B cell (primary cell): Measurements from ENCODE around the gene HNRNPH2.

ENCODE experiments used
- EZH2 ChIP-seq: IDR thresholded peaks from 2 replicates; pipeline ENCODE4 v1.6.1; 2012; ENCODE audit warnings: borderline replicate concordance, low read depth, mild to moderate bottlenecking, moderate library complexity, low read length; ENCODE audit not compliant: insufficient read depth, poor library complexity, severe bottlenecking
- TF ChIP-seq, protein P1 (sequence below): fragments of 200-600 bp; IDR thresholded peaks from one replicate; pipeline ENCODE4 v1.8.0; 2022; ENCODE audit warnings: antibody characterized with exemption, mild to moderate bottlenecking

DNA sequence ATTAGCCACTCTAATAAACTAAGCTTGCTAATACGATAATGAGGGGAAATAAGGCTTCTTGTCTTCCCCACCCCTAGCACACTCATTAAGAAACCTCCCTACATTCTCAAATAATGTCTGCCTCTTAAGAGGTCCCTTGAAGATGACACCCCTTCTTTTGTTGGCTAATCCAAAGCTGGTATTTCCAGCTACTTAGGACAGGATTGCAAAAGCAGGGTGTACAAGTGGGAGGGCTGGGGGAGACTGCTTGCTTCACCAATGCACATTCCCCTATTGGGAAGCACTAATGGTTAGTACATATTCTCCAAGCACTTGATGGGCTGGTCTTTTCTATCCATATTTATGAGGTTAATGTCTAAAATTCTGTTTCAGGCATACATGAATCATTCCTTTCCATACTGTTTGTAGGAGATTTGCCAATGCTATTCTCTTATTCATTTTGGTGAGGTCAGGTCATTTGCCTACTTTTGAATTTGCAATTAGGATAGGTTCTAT, 42.7 kb upstream of the HNRNPH2 start:
- TF ChIP-seq, protein P1, sequence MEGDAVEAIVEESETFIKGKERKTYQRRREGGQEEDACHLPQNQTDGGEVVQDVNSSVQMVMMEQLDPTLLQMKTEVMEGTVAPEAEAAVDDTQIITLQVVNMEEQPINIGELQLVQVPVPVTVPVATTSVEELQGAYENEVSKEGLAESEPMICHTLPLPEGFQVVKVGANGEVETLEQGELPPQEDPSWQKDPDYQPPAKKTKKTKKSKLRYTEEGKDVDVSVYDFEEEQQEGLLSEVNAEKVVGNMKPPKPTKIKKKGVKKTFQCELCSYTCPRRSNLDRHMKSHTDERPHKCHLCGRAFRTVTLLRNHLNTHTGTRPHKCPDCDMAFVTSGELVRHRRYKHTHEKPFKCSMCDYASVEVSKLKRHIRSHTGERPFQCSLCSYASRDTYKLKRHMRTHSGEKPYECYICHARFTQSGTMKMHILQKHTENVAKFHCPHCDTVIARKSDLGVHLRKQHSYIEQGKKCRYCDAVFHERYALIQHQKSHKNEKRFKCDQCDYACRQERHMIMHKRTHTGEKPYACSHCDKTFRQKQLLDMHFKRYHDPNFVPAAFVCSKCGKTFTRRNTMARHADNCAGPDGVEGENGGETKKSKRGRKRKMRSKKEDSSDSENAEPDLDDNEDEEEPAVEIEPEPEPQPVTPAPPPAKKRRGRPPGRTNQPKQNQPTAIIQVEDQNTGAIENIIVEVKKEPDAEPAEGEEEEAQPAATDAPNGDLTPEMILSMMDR: no peak
- no peak for TF ChIP-seq EZH2
